Measurements from ENCODE around the gene SETBP1.

DNA sequence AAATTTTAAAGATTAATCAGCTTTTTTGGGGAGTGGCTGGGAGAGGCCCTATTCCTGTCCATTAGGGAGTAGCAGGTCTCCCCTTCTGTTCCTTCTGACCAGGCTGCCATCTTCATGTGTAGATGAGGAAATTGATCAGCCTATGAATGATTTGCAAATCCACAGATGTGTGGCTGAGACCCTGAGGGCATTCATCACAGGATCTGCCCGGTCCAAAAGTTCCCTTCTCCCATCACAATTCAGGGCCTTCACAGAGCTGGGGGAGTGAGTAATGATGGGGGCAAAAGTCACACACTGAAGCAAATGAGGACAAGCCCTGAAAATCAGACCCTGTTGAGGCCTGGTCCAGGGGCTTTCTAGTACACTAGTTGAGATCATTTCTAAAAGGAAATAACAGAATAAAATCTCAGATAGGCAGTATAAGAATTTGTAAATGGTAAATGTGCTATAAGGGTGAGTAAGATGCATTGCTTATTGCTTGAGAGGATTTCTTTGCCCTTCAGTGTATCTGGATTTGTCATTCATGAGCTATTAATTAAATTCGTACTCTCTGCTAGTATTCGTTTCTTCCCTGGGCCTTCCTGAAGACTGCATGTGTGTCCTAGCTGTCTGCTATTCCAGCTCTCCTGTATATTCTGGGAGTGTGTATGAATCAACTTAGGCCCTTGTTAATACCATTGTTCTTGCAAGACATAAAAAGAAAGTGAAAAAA is 53.2 kb downstream of the SETBP1 start:
- no peak for TF ChIP-seq POLR2AphosphoS5 (IDR thresholded peaks at IDR 0.05; ENCODE audit: borderline replicate concordance, low read depth, low read length)
- TF ChIP-seq EZH2 (IDR thresholded peaks at IDR 0.05) = no peak
- no peak for TF ChIP-seq FOXP2 (optimal IDR thresholded peaks at IDR 0.05; ENCODE audit: control extremely low read depth, extremely low read length, insufficient read depth)

Measured in SK-N-MC (cell line).